GM20431 (cell line): ENCODE measurements around the gene SPOUT1.
"Not testable (repeated sequence)": the region's sequence is repeated elsewhere in the genome, so short reads cannot be mapped to it uniquely, and the experiment has no call there.

ENCODE experiments used
- in situ Hi-C: fragments of 300-500 bp; cut with MseI, MboI; formaldehyde crosslinking; loops from one replicate; pipeline ENCODE4 v1.15.0; 2020; ENCODE audit warnings: low sequenced_read_pairs; ENCODE audit not compliant: unreplicated experiment

Gene SPOUT1

GRCh38 chr9:128781187-128782070 lies 48.2 kb downstream of the SPOUT1 start:
- in situ Hi-C loops, result no loop called here

DNA sequence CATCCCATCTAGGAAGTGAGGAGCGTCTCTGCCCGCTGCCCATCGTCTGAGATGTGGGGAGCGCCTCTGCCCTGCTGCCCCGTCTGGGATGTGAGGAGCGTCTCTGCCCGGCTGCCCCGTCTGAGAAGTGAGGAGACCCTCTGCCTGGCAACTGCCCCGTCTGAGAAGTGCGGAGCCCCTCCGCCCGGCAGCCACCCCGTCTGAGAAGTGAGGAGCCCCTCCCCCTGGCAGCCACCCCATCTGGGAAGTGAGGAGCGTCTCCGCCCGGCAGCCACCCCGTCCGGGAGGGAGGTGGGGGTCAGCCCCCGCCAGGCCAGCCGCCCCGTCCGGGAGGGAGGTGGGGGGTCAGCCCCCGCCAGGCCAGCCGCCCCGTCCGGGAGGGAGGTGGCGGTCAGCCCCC lies 49.5 kb downstream of the SPOUT1 start:
- in situ Hi-C loops, result not testable (repeated sequence)

- in situ Hi-C loops, result no loop called here
Observed at GRCh38 chr9:128774804-128775203, 54.8 kb downstream of the SPOUT1 start.

GRCh38 chr9:128773049-128773448 lies 56.5 kb downstream of the SPOUT1 start:
- in situ Hi-C loops, result no loop called here

- in situ Hi-C loops, result no loop called here
Observed at GRCh38 chr9:128771745-128772519, 57.7 kb downstream of the SPOUT1 start, which contains the start of gene ZER1. TSS of gene ZER1 (minus strand) at chr9:128771927. CDS start at chr9:128755565, 16,362 bp downstream.

- in situ Hi-C loops, result no loop called here
Observed at GRCh38 chr9:128771094-128771721, 58.4 kb downstream of the SPOUT1 start.

DNA sequence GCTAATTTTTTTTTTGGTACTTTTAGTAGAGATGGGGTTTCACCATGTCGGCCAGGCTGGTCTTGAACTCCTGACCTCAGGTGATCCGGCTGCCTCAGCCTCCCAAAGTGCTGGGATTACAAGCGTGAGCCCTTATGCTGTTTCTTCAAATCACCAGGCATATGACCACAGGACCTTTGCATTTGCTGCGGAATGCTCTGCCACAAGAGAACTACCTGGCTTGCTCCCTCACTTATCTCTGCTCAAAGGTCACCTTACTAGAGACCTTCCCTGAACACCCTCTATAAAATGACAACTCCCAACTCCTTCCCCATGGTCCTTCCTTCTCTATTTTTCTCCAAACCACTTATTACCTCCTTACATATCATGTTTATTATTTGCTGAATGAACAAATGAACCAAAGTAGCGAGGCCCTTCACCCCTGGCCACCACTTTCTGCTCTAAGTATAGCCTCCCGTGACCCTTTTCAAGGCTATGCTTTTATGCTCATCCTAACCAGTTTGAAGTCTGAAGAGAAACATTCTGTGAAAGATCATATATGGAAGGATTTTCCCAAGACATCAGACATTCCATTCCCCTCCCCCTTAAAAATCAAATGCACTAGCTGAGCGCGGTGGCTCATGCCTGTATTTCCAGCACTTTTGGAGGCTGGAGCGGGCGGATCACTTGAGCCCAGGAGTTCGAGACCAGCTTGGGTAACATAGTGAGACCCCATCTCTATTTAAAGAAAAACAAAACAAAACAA lies 59.1 kb downstream of the SPOUT1 start:
- in situ Hi-C loops, result no loop called here
